PC-3 (cell line): ENCODE results near the gene HLA-A. TPM values are rescaled to one million over a fixed set of nuclear protein-coding genes. Genes with fewer than 3 reads are reported as not detected.

Experiments
- ATAC-seq: fragments of 200-7000 bp; cut with Tn5 transposase; 2 replicates; pipeline ENCODE4 v1.9.1; 2020; ENCODE audit warnings: mild to moderate bottlenecking, moderate library complexity
- Bru-seq: library from RNA; stranded (reverse); fragments of 400-500 nt; gene quantifications from one replicate; lab custom pipeline; 2021; lab: Mats Ljungman, UMichigan
- BruChase-seq, 2 experiments: library from RNA; stranded (reverse); fragments of 400-500 nt; gene quantifications; one replicate each; lab custom pipeline; 2021; lab: Mats Ljungman, UMichigan
- BruUV-seq: library from RNA; stranded (reverse); fragments of 400-500 nt; replicated peaks from 2 replicates; lab custom pipeline; 2021; lab: Mats Ljungman, UMichigan
- CTCF ChIA-PET: fragments of 300-600 bp; sonication (Branson Sonifier 250); formaldehyde crosslinking; loops from one replicate; lab custom pipeline; 2022; ENCODE audit warnings: antibody characterized with exemption; lab: Charles Lee
- POLR2A ChIA-PET: fragments of 300-600 bp; sonication (Branson Sonifier 250); formaldehyde crosslinking; loops from one replicate; lab custom pipeline; 2022; ENCODE audit warnings: antibody characterized with exemption; ENCODE audit not compliant: unreplicated experiment; lab: Charles Lee
- DNase-seq: peaks from one replicate; pipeline ENCODE4 v3.0.0-alpha.2; 2015
- H2AFZ ChIP-seq: fragments of 300-600 bp; sonication (generic); 2 replicates; pipeline ENCODE4 v1.6.0; 2016; ENCODE audit warnings: antibody characterized with exemption, low read length
- H3F3A ChIP-seq: fragments of 300-600 bp; sonication (generic); one replicate; pipeline ENCODE4 v1.6.0; 2017; ENCODE audit warnings: antibody characterized with exemption, low read length, control low read depth, mild to moderate bottlenecking; ENCODE audit not compliant: unreplicated experiment
- H3K27ac ChIP-seq: fragments of 300-600 bp; sonication (generic); 2 replicates; pipeline ENCODE4 v1.5.1; 2016; ENCODE audit warnings: mild to moderate bottlenecking, low read length
- H3K27me3 ChIP-seq: fragments of 300-600 bp; sonication (generic); 2 replicates; pipeline ENCODE4 v1.6.1; 2016; ENCODE audit warnings: low read length, mixed read lengths
- H3K36me3 ChIP-seq: fragments of 300-600 bp; sonication (generic); 2 replicates; pipeline ENCODE4 v1.6.1; 2016; ENCODE audit warnings: low read depth, mixed run types, low read length, mixed read lengths
- H3K4me1 ChIP-seq: fragments of 300-600 bp; sonication (generic); 2 replicates; pipeline ENCODE4 v1.5.1; 2016; ENCODE audit warnings: low read length; ENCODE audit not compliant: insufficient read depth
- H3K4me2 ChIP-seq: fragments of 300-600 bp; sonication (generic); 2 replicates; pipeline ENCODE4 v1.6.0; 2016; ENCODE audit warnings: low read length
- H3K4me3 ChIP-seq: fragments of 300-600 bp; sonication (generic); 2 replicates; pipeline ENCODE4 v1.5.1; 2016; ENCODE audit warnings: mild to moderate bottlenecking, low read length, mixed read lengths
- H3K79me2 ChIP-seq: fragments of 300-600 bp; sonication (generic); 2 replicates; pipeline ENCODE4 v1.6.1; 2017; ENCODE audit warnings: low read length, mixed read lengths
- H3K9ac ChIP-seq: fragments of 300-600 bp; sonication (generic); 2 replicates; pipeline ENCODE4 v1.6.0; 2016; ENCODE audit warnings: mild to moderate bottlenecking, low read length
- H3K9me2 ChIP-seq: fragments of 300-600 bp; sonication (generic); replicated peaks from 2 replicates; pipeline ENCODE4 v1.6.1; 2016; ENCODE audit warnings: mixed run types, low read length, mixed read lengths
- H3K9me3 ChIP-seq: fragments of 300-600 bp; sonication (generic); 2 replicates; pipeline ENCODE4 v1.6.1; 2016; ENCODE audit warnings: low read length, mixed read lengths
- H4K20me1 ChIP-seq: fragments of 300-600 bp; sonication (generic); 2 replicates; pipeline ENCODE4 v1.6.1; 2016; ENCODE audit warnings: low read length, mixed read lengths
- CTCF ChIP-seq: fragments of 300-600 bp; sonication (generic); conservative IDR thresholded peaks from 2 replicates; pipeline ENCODE4 v1.5.1; 2017; ENCODE audit warnings: antibody characterized with exemption, low read depth, mild to moderate bottlenecking, low read length
- EZH2 ChIP-seq: fragments of 300-600 bp; sonication (generic); IDR thresholded peaks from one replicate; pipeline ENCODE4 v1.6.1; 2017; ENCODE audit warnings: antibody characterized with exemption, mild to moderate bottlenecking, low read length; ENCODE audit not compliant: unreplicated experiment
- EZH2phosphoT487 ChIP-seq: fragments of 300-600 bp; sonication (generic); IDR thresholded peaks from 2 replicates; pipeline ENCODE4 v1.6.1; 2018; ENCODE audit warnings: mild to moderate bottlenecking, antibody characterized with exemption, low read length, borderline replicate concordance
- intact Hi-C: fragments of 100-400 bp; cut with micrococcal nuclease; formaldehyde crosslinking; loops from 2 replicates; pipeline ENCODE4 v1.9.0; 2023
- long read RNA-seq: library from polyadenylated mRNA; unstranded; transcript quantifications from one replicate; pipeline ENCODE4 v2.0.0, GENCODE V29; 2021; ENCODE audit not compliant: unreplicated experiment
- total RNA-seq: library from RNA; depleted of rRNA; stranded (reverse); fragments of >200 nt; gene quantifications from 2 replicates; pipeline ENCODE4 v1.2.3, GENCODE V29; 2014; rRNA removed

The HLA-A gene
- total RNA-seq (426 and 435 TPM in 2 replicates), Bru-seq, nascent RNA (percentile 92 among the genes with signal in this experiment), BruChase-seq, experiment 1, labeled RNA remaining after a 6-hour chase (percentile 93 among the genes with signal in this experiment), BruChase-seq, experiment 2, labeled RNA remaining after a 2-hour chase (percentile 94 among the genes with signal in this experiment)
- long read RNA-seq, transcript HLA-A-203 (8 exons, 1,611 nt) = major isoform, 261 of 643 reads
- long read RNA-seq, partial matches to known transcripts = 213 of 643 reads
- long read RNA-seq, other reads (novel, unspliced or antisense) = 169 of 643 reads

- H3F3A ChIP-seq = no peaks in the 10 kb centered on the region
- H4K20me1 ChIP-seq = no peaks in the 10 kb centered on the region
- DNase-seq (peak; percentile 95), ATAC-seq (peak; percentile 97)
- H3K4me1 ChIP-seq = 0 out of 2 replicates have a peak, but pooled peaks cover 14% of the 10 kb centered on the region
- H3K4me2 ChIP-seq = peak within 1 kb of the TSS; percentile 90
- TSS peak; percentile 68 for BruUV-seq
- peak within 1 kb of the TSS; percentile 87 for H3K4me3 ChIP-seq
- H3K9me3 ChIP-seq = no peaks in the 10 kb centered on the region
- peak within 1 kb of the TSS; percentile 76 for H3K9ac ChIP-seq
- peak within 1 kb of the TSS; percentile 86 for H2AFZ ChIP-seq
- no peaks in the 10 kb centered on the region for H3K9me2 ChIP-seq
- peaks cover 10% of the 10 kb centered on the region for H3K79me2 ChIP-seq
- ChIA-PET CTCF (no interaction called here), POLR2A (no interaction called here)
- no peaks in the 10 kb centered on the region for H3K27me3 ChIP-seq
- H3K27ac ChIP-seq = peak within 1 kb of the TSS; percentile 19; the same call in 1 of the 2 replicates
- peaks cover 4% of the 10 kb centered on the region; the same call in 1 of the 2 replicates for H3K36me3 ChIP-seq
- intact Hi-C loops = loop anchor here (2.0 kb wide), 3 partner anchors 24 to 118 kb away; partner anchors contain the start of gene POLR1H
- TF ChIP-seq EZH2phosphoT487 = no peak
- TF ChIP-seq CTCF = no peak; the same call in 1 of the 2 replicates
- TF ChIP-seq EZH2 = no peak
Measured at GRCh38 chr6:29942275-29943052, at the start of gene HLA-A. HLA-A (plus strand) TSS chr6:29942532; CDS start chr6:29942554, 22 bp downstream.

GRCh38 chr6:29892696-29893095, 49.6 kb upstream of the HLA-A start:
- DNase-seq (no peak), ATAC-seq (no peak)
- Histone ChIP-seq H3K4me1 (no peaks in the 10 kb centered on the region), H3K9me3 (no peaks in the 10 kb centered on the region), H3K9ac (no peak overlapping the region), H4K20me1 (no peaks in the 10 kb centered on the region), H3K4me2 (no peak overlapping the region), H2AFZ (no peak overlapping the region), H3F3A (no peaks in the 10 kb centered on the region), H3K36me3 (no peaks in the 10 kb centered on the region), H3K4me3 (no peak overlapping the region), H3K27ac (no peak overlapping the region), H3K27me3 (no peaks in the 10 kb centered on the region), H3K79me2 (no peaks in the 10 kb centered on the region), H3K9me2 (no peaks in the 10 kb centered on the region)
- no TSS peak for BruUV-seq
- ChIA-PET CTCF (no interaction called here), POLR2A (no interaction called here)
- TF ChIP-seq EZH2 (no peak), EZH2phosphoT487 (no peak), CTCF (no peak)
- intact Hi-C loops = no loop called here
